K562 (cell line): ENCODE measurements around the gene CBX3. TPM values are rescaled to one million over a fixed set of nuclear protein-coding genes. Genes with fewer than 3 reads are reported as not detected.
"Not testable (repeated sequence)": the region's sequence is repeated elsewhere in the genome, so short reads cannot be mapped to it uniquely, and the experiment has no call there.

ENCODE experiments used
- ATAC-seq: fragments of 200-7000 bp; cut with Tn5 transposase; 3 replicates; pipeline ENCODE4 v1.9.1; 2020; ENCODE audit warnings: moderate library complexity
- BruUV-seq: library from RNA; stranded (reverse); fragments of 400-500 nt; replicated peaks from 2 replicates; lab custom pipeline; 2021; lab: Mats Ljungman, UMichigan
- CTCF ChIA-PET: fragments of 300-600 bp; formaldehyde crosslinking; extraction: SDS; loops from one replicate; lab custom pipeline; 2021; ENCODE audit warnings: low intra/inter-chr PET ratio; lab: Yijun Ruan, JAX
- POLR2A ChIA-PET: fragments of 300-600, 350-650 bp; sonication (Branson Sonifier 250); formaldehyde crosslinking; extraction: SDS; loops from one replicate; lab custom pipeline; 2021; ENCODE audit warnings: antibody characterized with exemption, inconsistent platforms; lab: Yijun Ruan, JAX
- DNase-seq, 4 experiments: peaks; one replicate each; pipeline versions ENCODE4 v3.0.0 to v3.0.0-alpha.2; 2011 to 2018; ENCODE audit warnings: low spot score in 3 of 4, mixed read lengths in 3 of 4; ENCODE audit errors: extremely low read depth in 1 of 4
- FAIRE-seq: peaks from 2 replicates; lab custom pipeline; 2011; peaks lifted over from hg19 to GRCh38; lab: Jason Lieb, UNC
- H2AFZ ChIP-seq: 2 replicates; pipeline ENCODE4 v1.6.0; 2011; ENCODE audit warnings: low read depth, low read length, control low read depth, inconsistent platforms
- H3K27ac ChIP-seq: fragments of 200-600 bp; 3 replicates; pipeline ENCODE4 v1.8.0; 2011; ENCODE audit warnings: low read depth, mild to moderate bottlenecking, control low read depth, inconsistent platforms, low read length, moderate library complexity, mixed read lengths; ENCODE audit errors: extremely low read depth
- H3K27me3 ChIP-seq, 2 experiments: fragments of 300-600 bp in 1 of 2; 2 replicates in 1 of 2; 3 replicates in 1 of 2; pipeline versions ENCODE4 v1.6.0 to v1.8.0; 2011; ENCODE audit warnings: inconsistent platforms in 2 of 2, low read length in 2 of 2, mild to moderate bottlenecking in 1 of 2, mixed read lengths in 1 of 2, moderate library complexity in 1 of 2; ENCODE audit not compliant: control insufficient read depth in 2 of 2, insufficient read depth in 2 of 2
- H3K36me3 ChIP-seq: fragments of 300-600 bp; 3 replicates; pipeline ENCODE4 v1.8.0; 2011; ENCODE audit warnings: mild to moderate bottlenecking, low read length, inconsistent platforms; ENCODE audit not compliant: control insufficient read depth, insufficient read depth
- H3K4me1 ChIP-seq, 2 experiments: fragments of 200-600 bp in 1 of 2; replicated peaks in 1 of 2; 2 replicates in 1 of 2; 3 replicates in 1 of 2; pipeline versions ENCODE4 v1.5.1 to v1.8.0; 2011; ENCODE audit warnings: inconsistent platforms in 2 of 2, low read length in 2 of 2, mild to moderate bottlenecking in 1 of 2, mixed read lengths in 1 of 2, moderate library complexity in 1 of 2; ENCODE audit not compliant: control insufficient read depth in 2 of 2, insufficient read depth in 2 of 2
- H3K4me2 ChIP-seq: 2 replicates; pipeline ENCODE4 v1.6.1; 2011; ENCODE audit warnings: low read length, control low read depth, inconsistent platforms, mixed read lengths; ENCODE audit not compliant: insufficient read depth
- H3K4me3 ChIP-seq: fragments of 200-600 bp; sonication (generic), shearing (Covaris generic); 2 replicates; pipeline ENCODE4 v1.5.1; 2016; ENCODE audit warnings: control low read depth, inconsistent platforms
- H3K79me2 ChIP-seq: fragments of 200-600 bp; 3 replicates; pipeline ENCODE4 v1.8.0; 2011; ENCODE audit warnings: low read length, inconsistent platforms; ENCODE audit not compliant: control insufficient read depth, insufficient read depth
- H3K9ac ChIP-seq, 2 experiments: 2 replicates each; pipeline versions ENCODE4 v1.6.0 to v1.6.1; 2011; ENCODE audit warnings: low read depth in 2 of 2, low read length in 2 of 2, control low read depth in 1 of 2, inconsistent platforms in 1 of 2, mild to moderate bottlenecking in 1 of 2, mixed read lengths in 1 of 2; ENCODE audit not compliant: insufficient read depth in 1 of 2
- H3K9me1 ChIP-seq: one replicate; pipeline ENCODE4 v1.6.0; 2011; ENCODE audit warnings: inconsistent platforms, mild to moderate bottlenecking, low read length, moderate library complexity; ENCODE audit not compliant: control insufficient read depth, insufficient read depth
- H3K9me3 ChIP-seq: replicated peaks from 2 replicates; pipeline ENCODE4 v1.5.1; 2011; ENCODE audit warnings: low read depth, low read length, inconsistent platforms; ENCODE audit not compliant: control insufficient read depth, insufficient read depth
- H4K20me1 ChIP-seq: replicated peaks from 2 replicates; pipeline ENCODE4 v1.6.1; 2011; ENCODE audit warnings: low read length, inconsistent platforms, mixed read lengths; ENCODE audit not compliant: control insufficient read depth, insufficient read depth
- POLR2G ChIP-seq: fragments of 200-400 bp; formaldehyde crosslinking; IDR thresholded peaks from 2 replicates; pipeline ENCODE4 v1.6.1; 2017; ENCODE audit warnings: low read depth, mild to moderate bottlenecking, antibody characterized with exemption, low read length, moderate library complexity
- SOX6 ChIP-seq: fragments of 450-650 bp; IDR thresholded peaks from 2 replicates; pipeline ENCODE4 v1.6.1; 2014; ENCODE audit warnings: mild to moderate bottlenecking
- TAL1 ChIP-seq: fragments of 450-650 bp; IDR thresholded peaks from 2 replicates; pipeline ENCODE4 v1.6.1; 2016; ENCODE audit warnings: mild to moderate bottlenecking
- WGBS: fragments of 100-300 bp; shearing (Covaris generic); methylation state at CpG from one replicate; pipeline ENCODE4 v1.1.6; 2016; ENCODE audit warnings: low coverage, mixed read lengths; ENCODE audit not compliant: insufficient coverage; ENCODE audit errors: missing lambda C conversion rate; 5-methylcytosine and 5-hydroxymethylcytosine counted together
- in situ Hi-C: fragments of 300-500 bp; cut with MboI; formaldehyde crosslinking; loops from 4 replicates; pipeline ENCODE4 v1.15.0; 2018; ENCODE audit warnings: inconsistent platforms, mixed read lengths
- intact Hi-C: fragments of 100-400 bp; cut with micrococcal nuclease; formaldehyde crosslinking; loops from 2 replicates; pipeline ENCODE4 v1.14.2; 2022
- polyA plus RNA-seq, 8 experiments: library from polyadenylated mRNA; depleted of rRNA in 4 of 8; stranded (reverse) in 5 of 8; unstranded in 3 of 8; fragments of >200 nt; fragmentation: Nextera tagmentation in 2 of 8; fragmentation: Illumina TruSeq in 1 of 8; extraction: Ambion mirVana in 2 of 8; extraction: Trizol in 1 of 8; gene quantifications; 2 replicates each; pipeline versions ENCODE4 v1.2.1 to v1.2.3, GENCODE V29; 2011 to 2014; ENCODE audit warnings: inconsistent platforms in 1 of 8, missing spikeins in 1 of 8
- total RNA-seq, 7 experiments: library from RNA; depleted of rRNA in 6 of 7; stranded (reverse); fragments of >200 nt in 6 of 7; fragmentation: Illumina TruSeq in 2 of 7; extraction: Trizol in 2 of 7; gene quantifications; 2 replicates each; pipeline versions ENCODE4 v1.2.1 to v1.2.3, GENCODE V29; 2011 to 2021; ENCODE audit warnings: low replicate concordance in 1 of 7

CBX3 gene
- total and polyA plus RNA-seq, 9 of the 15 experiments (the other 6 are each of a cell fraction or from before 2014, with no cell fraction given) = 198 to 413 (median 328) TPM

DNA sequence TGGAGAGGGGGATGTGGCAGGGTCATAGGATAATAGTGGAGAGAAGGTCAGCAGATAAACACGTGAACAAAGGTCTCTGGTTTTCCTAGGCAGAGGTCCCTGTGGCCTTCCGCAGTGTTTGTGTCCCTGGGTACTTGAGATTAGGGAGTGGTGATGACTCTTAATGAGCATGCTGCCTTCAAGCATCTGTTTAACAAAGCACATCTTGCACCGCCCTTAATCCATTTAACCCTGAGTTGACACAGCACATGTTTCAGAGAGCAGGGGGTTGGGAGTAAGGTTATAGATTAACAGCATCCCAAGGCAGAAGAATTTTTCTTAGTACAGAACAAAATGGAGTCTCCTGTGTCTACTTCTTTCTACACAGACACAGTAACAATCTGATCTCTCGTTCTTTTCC lies 25.6 kb upstream of the CBX3 start (continued):
- peak; percentile 56; the same call in 1 of the 2 replicates for TF ChIP-seq TAL1
- 0 out of 2 replicates have a peak, but pooled peaks have one; percentile 23 for TF ChIP-seq SOX6

DNA sequence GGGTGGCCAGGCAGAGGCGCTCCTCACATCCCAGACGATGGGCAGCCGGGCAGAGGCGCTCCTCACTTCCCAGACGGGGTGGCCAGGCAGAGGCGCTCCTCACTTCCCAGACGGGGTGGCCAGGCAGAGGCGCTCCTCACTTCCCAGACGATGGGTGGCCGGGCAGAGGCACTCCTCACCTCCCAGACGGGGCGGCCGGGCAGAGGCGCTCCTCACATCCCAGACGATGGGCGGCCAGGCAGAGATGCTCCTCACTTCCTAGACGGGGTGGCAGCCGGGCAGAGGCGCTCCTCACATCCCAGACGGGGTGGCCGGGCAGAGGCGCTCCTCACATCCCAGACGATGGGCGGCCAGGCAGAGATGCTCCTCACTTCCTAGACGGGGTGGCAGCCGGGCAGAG lies 24.8 kb upstream of the CBX3 start:
- H4K20me1 ChIP-seq, H3K27me3 ChIP-seq, intact Hi-C loops, H3K4me2 ChIP-seq, ATAC-seq, POLR2A ChIA-PET, H3K36me3 ChIP-seq, CTCF ChIA-PET, H2AFZ ChIP-seq, H3K9me3 ChIP-seq, H3K4me3 ChIP-seq, DNase-seq, BruUV-seq, in situ Hi-C loops, H3K27ac ChIP-seq, FAIRE-seq, H3K9me1 ChIP-seq, H3K9ac ChIP-seq, H3K79me2 ChIP-seq: not testable (repeated sequence)
- peaks cover 16 to 18% of the 10 kb centered on the region in 2 experiments; a peak in 4 of 5 replicates for H3K4me1 ChIP-seq
- WGBS = 100% methylated on average over 4 of the region's 26 CpGs

- H2AFZ ChIP-seq, ATAC-seq, POLR2A ChIA-PET, BruUV-seq, H3K4me2 ChIP-seq, CTCF ChIA-PET, H4K20me1 ChIP-seq, H3K9me3 ChIP-seq, in situ Hi-C loops, H3K27me3 ChIP-seq, H3K36me3 ChIP-seq, H3K27ac ChIP-seq, H3K9ac ChIP-seq, FAIRE-seq, H3K4me3 ChIP-seq, DNase-seq, intact Hi-C loops, H3K79me2 ChIP-seq, H3K9me1 ChIP-seq: not testable (repeated sequence)
- peaks cover 16 to 23% of the 10 kb centered on the region in 2 experiments for H3K4me1 ChIP-seq
- 0 out of 2 replicates have a peak, but pooled peaks have one; percentile 17 for TF ChIP-seq POLR2G
- 81% methylated on average over 13 of the region's 20 CpGs for WGBS
These were observed 24.3 kb upstream of the CBX3 start for GRCh38 chr7:26177269-26177668.
